GM12891 (cell line): ENCODE results near the gene UNC13C.

Source experiments
- POLR2A ChIP-seq: IDR thresholded peaks from 2 replicates; pipeline ENCODE4 v1.6.1; 2011; ENCODE audit warnings: low read depth, low read length, control low read depth
- SPI1 ChIP-seq: IDR thresholded peaks from 2 replicates; pipeline ENCODE4 v1.6.1; 2011; ENCODE audit warnings: low read depth, low read length, control low read depth
- TAF1 ChIP-seq: IDR thresholded peaks from 2 replicates; pipeline ENCODE4 v1.6.1; 2011; ENCODE audit warnings: low read depth, low read length, control low read depth

DNA sequence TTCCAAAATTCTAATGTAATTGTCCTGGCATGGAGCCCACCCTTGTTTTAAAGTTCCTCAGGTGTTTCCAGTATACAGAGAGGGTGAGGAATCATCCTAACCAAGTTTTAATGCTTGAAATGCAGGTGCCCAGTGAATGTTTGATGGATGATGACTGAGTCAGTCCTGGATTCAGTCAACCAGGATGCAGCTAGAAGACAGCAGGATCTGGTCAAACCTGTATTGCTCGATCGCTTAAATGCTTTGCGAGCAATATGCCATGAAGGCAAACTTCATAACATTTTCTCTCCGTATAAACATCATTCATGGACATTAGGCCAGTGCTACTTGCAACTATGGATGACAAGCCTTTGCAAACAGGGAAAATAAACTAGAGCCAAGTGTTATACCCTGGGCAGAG lies 627.3 kb downstream of the UNC13C start:
- TF ChIP-seq POLR2A (no peak), TAF1 (no peak), SPI1 (no peak)
